HepG2 (cell line): ENCODE measurements around the gene ZBTB7B. TPM values are rescaled to one million over a fixed set of nuclear protein-coding genes. Genes with fewer than 3 reads are reported as not detected.

Experiments
- ATF3 ChIP-seq: sonication (generic); formaldehyde crosslinking; IDR thresholded peaks from 2 replicates; pipeline ENCODE4 v1.4.0; 2020; ENCODE audit warnings: missing genetic modification reagents
- ATF7-NPFF ChIP-seq: sonication (generic); formaldehyde crosslinking; IDR thresholded peaks from 2 replicates; pipeline ENCODE4 v1.8.1; 2023; ENCODE audit warnings: mild to moderate bottlenecking, low read depth, missing genetic modification reagents, moderate library complexity
- BCL3 ChIP-seq: sonication (generic); formaldehyde crosslinking; IDR thresholded peaks from 2 replicates; pipeline ENCODE4 v1.5.1; 2020; ENCODE audit warnings: mild to moderate bottlenecking, missing genetic modification reagents, moderate library complexity
- CENPX ChIP-seq: sonication (generic); formaldehyde crosslinking; IDR thresholded peaks from 2 replicates; pipeline ENCODE4 v1.9.0; 2021; ENCODE audit warnings: mild to moderate bottlenecking, missing genetic modification reagents, moderate library complexity
- DR1 ChIP-seq: sonication (generic); formaldehyde crosslinking; IDR thresholded peaks from 2 replicates; pipeline ENCODE4 v1.8.0; 2021; ENCODE audit warnings: mild to moderate bottlenecking, missing genetic modification reagents, inconsistent platforms
- E2F1 ChIP-seq: sonication (generic); formaldehyde crosslinking; IDR thresholded peaks from 2 replicates; pipeline ENCODE4 v1.5.0; 2020; ENCODE audit warnings: missing genetic modification reagents
- ETV6 ChIP-seq: sonication (generic); formaldehyde crosslinking; conservative IDR thresholded peaks from 2 replicates; pipeline ENCODE4 v1.4.0; 2020; ENCODE audit warnings: missing genetic modification reagents
- GABPA ChIP-seq, 2 experiments: IDR thresholded peaks; 2 replicates each; pipeline ENCODE4 v1.6.1; 2011 to 2016; ENCODE audit warnings: low read depth in 2 of 2, low read length in 1 of 2, missing biosample characterization in 1 of 2, missing genetic modification characterization in 1 of 2
- HOXD1 ChIP-seq: sonication (generic); formaldehyde crosslinking; IDR thresholded peaks from 2 replicates; pipeline ENCODE4 v1.5.0; 2020; ENCODE audit warnings: missing genetic modification reagents
- NFE2 ChIP-seq: sonication (generic); formaldehyde crosslinking; IDR thresholded peaks from 2 replicates; pipeline ENCODE4 v1.4.0; 2020; ENCODE audit warnings: missing genetic modification reagents
- RAD51 ChIP-seq: fragments of 450-650 bp; IDR thresholded peaks from 2 replicates; pipeline ENCODE4 v1.6.1; 2016; ENCODE audit warnings: borderline replicate concordance
- SALL1 ChIP-seq: sonication (generic); formaldehyde crosslinking; IDR thresholded peaks from 2 replicates; pipeline ENCODE4 v1.8.0; 2022; ENCODE audit warnings: mild to moderate bottlenecking, missing genetic modification reagents
- SAP130 ChIP-seq: IDR thresholded peaks from 2 replicates; pipeline ENCODE4 v1.6.1; 2016; ENCODE audit warnings: low read depth
- SNAI1 ChIP-seq: sonication (generic); formaldehyde crosslinking; IDR thresholded peaks from 2 replicates; pipeline ENCODE4 v1.5.0; 2020; ENCODE audit warnings: mild to moderate bottlenecking, missing genetic modification reagents, borderline replicate concordance
- SPEN ChIP-seq: sonication (generic); formaldehyde crosslinking; IDR thresholded peaks from 2 replicates; pipeline ENCODE4 v1.5.1; 2020; ENCODE audit warnings: low read depth, mild to moderate bottlenecking, missing genetic modification reagents
- YEATS2 ChIP-seq: sonication (generic); formaldehyde crosslinking; IDR thresholded peaks from 2 replicates; pipeline ENCODE4 v1.4.0; 2020; ENCODE audit warnings: missing genetic modification reagents, borderline replicate concordance
- ZBED4 ChIP-seq: sonication (generic); formaldehyde crosslinking; IDR thresholded peaks from 2 replicates; pipeline ENCODE4 v1.4.0; 2020; ENCODE audit warnings: missing genetic modification reagents, borderline replicate concordance
- ZFY ChIP-seq: sonication (generic); formaldehyde crosslinking; IDR thresholded peaks from 2 replicates; pipeline ENCODE4 v1.4.0; 2020; ENCODE audit warnings: missing genetic modification reagents
- ZNF256 ChIP-seq: sonication (generic); formaldehyde crosslinking; conservative IDR thresholded peaks from 2 replicates; pipeline ENCODE4 v1.4.0; 2020; ENCODE audit warnings: missing genetic modification reagents
- ZNF343 ChIP-seq: sonication (generic); formaldehyde crosslinking; IDR thresholded peaks from 2 replicates; pipeline ENCODE4 v1.4.0; 2020; ENCODE audit warnings: mild to moderate bottlenecking, missing genetic modification reagents
- ZNF547 ChIP-seq: sonication (generic); formaldehyde crosslinking; IDR thresholded peaks from 2 replicates; pipeline ENCODE4 v1.5.1; 2020; ENCODE audit warnings: mild to moderate bottlenecking, missing genetic modification reagents
- ZNF672 ChIP-seq: sonication (generic); formaldehyde crosslinking; IDR thresholded peaks from 2 replicates; pipeline ENCODE4 v1.8.1; 2022; ENCODE audit warnings: missing genetic modification reagents
- ZNF703 ChIP-seq: sonication (generic); formaldehyde crosslinking; IDR thresholded peaks from 2 replicates; pipeline ENCODE4 v1.5.1; 2020; ENCODE audit warnings: missing genetic modification reagents, mild to moderate bottlenecking, moderate library complexity, borderline replicate concordance
- ZNF784 ChIP-seq: sonication (generic); formaldehyde crosslinking; IDR thresholded peaks from 2 replicates; pipeline ENCODE4 v1.5.1; 2020; ENCODE audit warnings: missing genetic modification reagents, mild to moderate bottlenecking, borderline replicate concordance
- polyA plus RNA-seq, 8 experiments: library from polyadenylated mRNA; depleted of rRNA in 3 of 8; stranded (reverse) in 7 of 8; unstranded in 1 of 8; fragments of >200 nt; fragmentation: Illumina TruSeq in 4 of 8; extraction: Trizol in 4 of 8; gene quantifications; 2 replicates each; pipeline versions ENCODE4 v1.2.1 to v1.2.3, GENCODE V29; 2011 to 2016; ENCODE audit warnings: low read depth in 4 of 8, missing spikeins in 1 of 8, mixed read lengths in 1 of 8; ENCODE audit not compliant: insufficient read depth in 1 of 8
- total RNA-seq, 5 experiments: library from RNA; depleted of rRNA; stranded (reverse); fragments of >200 nt; fragmentation: Illumina TruSeq; extraction: Trizol; gene quantifications; 2 replicates each; pipeline ENCODE4 v1.2.3, GENCODE V29; 2016; ENCODE audit warnings: low read depth in 1 of 5

ZBTB7B gene
- total and polyA plus RNA-seq, 2 of the 13 experiments (the other 11 are each of a cell fraction or from before 2014, with no cell fraction given), result 15.5 to 17.5 TPM

GRCh38 chr1:155063550-155064110, 61.0 kb downstream of the ZBTB7B start, which contains the start of gene EFNA4 (continued):
- no peak for TF ChIP-seq CENPX (CRISPR knock-in tag)
- peak; percentile 73 for TF ChIP-seq SALL1 (CRISPR knock-in tag)
- 0 out of 2 replicates have a peak, but pooled peaks have one; percentile 8 for TF ChIP-seq ZNF343 (CRISPR knock-in tag)
- no peak for TF ChIP-seq SNAI1 (CRISPR knock-in tag)
- TF ChIP-seq ATF7-NPFF (CRISPR knock-in tag), result peak; percentile 30; the same call in 1 of the 2 replicates
- peak; percentile 55; the same call in 1 of the 2 replicates for TF ChIP-seq BCL3
- 0 out of 2 replicates have a peak, but pooled peaks have one; percentile 43 for TF ChIP-seq DR1 (CRISPR knock-in tag)
- no peak for TF ChIP-seq E2F1 (CRISPR knock-in tag)
- peak; percentile 64 for TF ChIP-seq SAP130
- TF ChIP-seq ZFY (CRISPR knock-in tag), result peak; percentile 74
- TF ChIP-seq GABPA (IDR thresholded peaks at IDR 0.05; ENCODE audit: low read depth, low read length), result no peak
- TF ChIP-seq GABPA (CRISPR knock-in tag; IDR thresholded peaks at IDR 0.05; ENCODE audit: low read depth), result peak; percentile 39; the same call in 1 of the 2 replicates
- TF ChIP-seq HOXD1 (CRISPR knock-in tag), result no peak
- no peak for TF ChIP-seq ATF3 (CRISPR knock-in tag)
- no peak for TF ChIP-seq NFE2 (CRISPR knock-in tag)
- TF ChIP-seq ZNF672 (CRISPR knock-in tag), result no peak
- TF ChIP-seq ZNF547 (CRISPR knock-in tag), result no peak
- TF ChIP-seq ZNF784 (CRISPR knock-in tag), result peak; percentile 73; the same call in 1 of the 2 replicates
- peak; percentile 79; the same call in 1 of the 2 replicates for TF ChIP-seq ZBED4
- peak; percentile 53; the same call in 1 of the 2 replicates for TF ChIP-seq SPEN
- TF ChIP-seq ZNF256 (CRISPR knock-in tag), result no peak
- TF ChIP-seq YEATS2 (CRISPR knock-in tag), result 0 out of 2 replicates have a peak, but pooled peaks have one; percentile 18
- no peak for TF ChIP-seq ETV6 (CRISPR knock-in tag)
- no peak for TF ChIP-seq ZNF703 (CRISPR knock-in tag)
- no peak for TF ChIP-seq RAD51
